ENCODE data around the gene GALNT9.

DNA sequence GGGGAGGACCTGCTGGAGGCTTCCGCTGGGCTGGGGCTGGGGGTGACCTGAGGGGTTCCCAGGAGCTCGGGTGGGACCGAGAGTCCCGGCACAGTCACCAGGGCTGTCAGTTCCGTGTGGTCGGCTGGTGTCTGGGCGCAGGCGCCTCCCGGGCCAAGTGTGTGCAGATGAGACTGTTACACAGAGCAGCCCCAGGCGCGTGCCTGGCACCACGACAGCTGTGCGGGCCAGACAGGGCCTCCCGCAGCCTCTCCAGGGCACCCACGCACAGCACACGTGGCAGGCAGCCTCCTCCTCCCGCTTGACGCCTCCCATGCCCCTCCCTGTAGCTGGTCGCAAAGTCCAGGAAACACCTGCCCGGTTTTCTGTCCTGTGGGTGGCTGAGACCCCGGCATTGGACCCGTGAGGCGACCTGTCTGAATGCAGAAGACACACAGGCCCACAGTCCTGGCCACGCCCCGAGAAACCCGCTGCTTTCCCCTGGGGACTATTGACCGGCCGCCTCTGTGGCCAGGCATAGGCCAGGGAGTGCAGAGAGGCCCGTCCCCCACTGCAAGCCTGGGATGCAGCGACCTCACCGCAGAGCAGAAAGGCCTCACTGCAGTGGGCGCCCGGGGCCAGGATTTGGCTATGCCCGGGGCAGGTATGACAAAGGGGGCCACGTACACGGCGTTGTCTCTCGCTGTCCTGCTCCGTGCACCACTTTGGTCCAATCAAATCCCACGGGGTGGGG is 12.1 kb upstream of the GALNT9 start:
- TF ChIP-seq POLR2A (IDR thresholded peaks at IDR 0.05) = no peak
- TF ChIP-seq, protein P1, sequence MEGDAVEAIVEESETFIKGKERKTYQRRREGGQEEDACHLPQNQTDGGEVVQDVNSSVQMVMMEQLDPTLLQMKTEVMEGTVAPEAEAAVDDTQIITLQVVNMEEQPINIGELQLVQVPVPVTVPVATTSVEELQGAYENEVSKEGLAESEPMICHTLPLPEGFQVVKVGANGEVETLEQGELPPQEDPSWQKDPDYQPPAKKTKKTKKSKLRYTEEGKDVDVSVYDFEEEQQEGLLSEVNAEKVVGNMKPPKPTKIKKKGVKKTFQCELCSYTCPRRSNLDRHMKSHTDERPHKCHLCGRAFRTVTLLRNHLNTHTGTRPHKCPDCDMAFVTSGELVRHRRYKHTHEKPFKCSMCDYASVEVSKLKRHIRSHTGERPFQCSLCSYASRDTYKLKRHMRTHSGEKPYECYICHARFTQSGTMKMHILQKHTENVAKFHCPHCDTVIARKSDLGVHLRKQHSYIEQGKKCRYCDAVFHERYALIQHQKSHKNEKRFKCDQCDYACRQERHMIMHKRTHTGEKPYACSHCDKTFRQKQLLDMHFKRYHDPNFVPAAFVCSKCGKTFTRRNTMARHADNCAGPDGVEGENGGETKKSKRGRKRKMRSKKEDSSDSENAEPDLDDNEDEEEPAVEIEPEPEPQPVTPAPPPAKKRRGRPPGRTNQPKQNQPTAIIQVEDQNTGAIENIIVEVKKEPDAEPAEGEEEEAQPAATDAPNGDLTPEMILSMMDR (IDR thresholded peaks at IDR 0.05) = no peak
